ENCODE results near the gene C14orf93. TPM values are rescaled to one million over a fixed set of nuclear protein-coding genes. Genes with fewer than 3 reads are reported as not detected.
A peak's percentile ranks its signal among the peaks of the same experiment; 100 is the strongest.

C14orf93 gene
- total RNA-seq, 5 donors from 2014 or later (not counting 1 experiment from before 2014, with no cell fraction given), result 10.8 to 13.7 (median 12.4) TPM

GRCh38 chr14:22976620-22977433 lies 33.1 kb downstream of the C14orf93 start:
- WGBS (ENCODE audit: insufficient coverage), result 83% methylated on average over 3 of the region's 6 CpGs
- Histone ChIP-seq H3K27me3 (replicated peaks in 1 of 2; ENCODE audit: control insufficient read depth in 2 of 2, extremely low read depth in 1 of 2, insufficient read depth in 2 of 2, low read length in 1 of 2) (peaks cover 0 to 16% of the 10 kb centered on the region in 2 experiments), H3K4me1 (ENCODE audit: control insufficient read depth in 1 of 2, extremely low read depth in 1 of 2, insufficient read depth in 2 of 2, low read length in 2 of 2) (peaks cover 2 to 20% of the 10 kb centered on the region in 2 experiments), H3K4me3 (ENCODE audit: control insufficient read depth in 1 of 2, extremely low read depth in 1 of 2, low read length in 1 of 2) (no peak overlapping the region), H3K36me3 (ENCODE audit: control insufficient read depth in 2 of 2, extremely low read depth in 1 of 2, insufficient read depth in 1 of 2, low read length in 1 of 2) (peaks cover 0 to 2% of the 10 kb centered on the region in 2 donors), H3K27ac (ENCODE audit: low read length) (no peak overlapping the region), H3K9me3 (no peaks in the 10 kb centered on the region)
- DNase-seq (no peak), ATAC-seq (replicated peaks in 1 of 4) (no peak)
- no peaks in the 10 kb centered on the region for H3K27me3 Mint-ChIP-seq
- peaks cover 8 to 11% (median 9%) of the 10 kb centered on the region in 3 donors for H3K4me1 Mint-ChIP-seq
- ChIA-PET CTCF (interaction anchor here (0.5 to 1.6 kb wide), 9 partner anchors 10 to 334 kb away, joined by 3 to 12 read pairs (median 5); no protein-coding TSS in a partner anchor), POLR2A (no interaction called here)
- H3K27ac Mint-ChIP-seq, result peak overlapping the region in 1 of 2 donors; percentile 25
- no peaks in the 10 kb centered on the region for H3K9me3 Mint-ChIP-seq
- no peaks in the 10 kb centered on the region for H3K36me3 Mint-ChIP-seq
- no peak overlapping the region for H3K4me3 Mint-ChIP-seq

- DNase-seq (no peak), ATAC-seq (replicated peaks in 1 of 4) (no peak)
- Histone ChIP-seq H3K27ac (ENCODE audit: low read length) (no peak overlapping the region), H3K36me3 (ENCODE audit: control insufficient read depth in 2 of 2, extremely low read depth in 1 of 2, insufficient read depth in 1 of 2, low read length in 1 of 2) (peaks cover 0 to 2% of the 10 kb centered on the region in 2 donors), H3K9me3 (no peaks in the 10 kb centered on the region), H3K27me3 (replicated peaks in 1 of 2; ENCODE audit: control insufficient read depth in 2 of 2, extremely low read depth in 1 of 2, insufficient read depth in 2 of 2, low read length in 1 of 2) (peaks cover 0 to 4% of the 10 kb centered on the region in 2 experiments), H3K4me3 (ENCODE audit: control insufficient read depth in 1 of 2, extremely low read depth in 1 of 2, low read length in 1 of 2) (no peak overlapping the region), H3K4me1 (ENCODE audit: control insufficient read depth in 1 of 2, extremely low read depth in 1 of 2, insufficient read depth in 2 of 2, low read length in 2 of 2) (no peaks in the 10 kb centered on the region)
- Mint-ChIP-seq H3K36me3 (no peaks in the 10 kb centered on the region), H3K4me3 (no peak overlapping the region), H3K4me1 (peaks cover 2 to 6% (median 3%) of the 10 kb centered on the region in 3 donors), H3K27me3 (no peaks in the 10 kb centered on the region), H3K9me3 (no peaks in the 10 kb centered on the region), H3K27ac (no peak overlapping the region)
- ChIA-PET CTCF (interaction anchor here (0.6 to 1.6 kb wide), 4 partner anchors 9 to 83 kb away, joined by 3 to 4 read pairs (median 4); partner anchors contain the start of gene CDH24 (in 1 of the 2)), POLR2A (interaction anchor here in 1 of 2 donors (0.6 to 0.7 kb wide), 2 partner anchors 17 to 115 kb away, joined by 5 to 13 read pairs; no protein-coding TSS in a partner anchor)
- 95% methylated on average over 6 of the region's 9 CpGs for WGBS (ENCODE audit: insufficient coverage)
Measured at GRCh38 chr14:22974530-22975313, 35.2 kb downstream of the C14orf93 start.

- peaks cover 0 to 2% of the 10 kb centered on the region in 2 donors for H3K36me3 ChIP-seq (ENCODE audit: control insufficient read depth in 2 of 2, extremely low read depth in 1 of 2, insufficient read depth in 1 of 2, low read length in 1 of 2)
- ChIA-PET CTCF (interaction anchor here (0.5 to 3.7 kb wide), 23 partner anchors 9 to 995 kb away, joined by 3 to 23 read pairs (median 3); partner anchors contain the start of genes AJUBA (in 1 of the 2) and CDH24 (in 1 of the 2)), POLR2A (interaction anchor here (0.6 kb wide), 2 partner anchors 10 to 15 kb away, joined by 3 to 4 read pairs; no protein-coding TSS in a partner anchor)
- 75% methylated on average over 5 of the region's 6 CpGs for WGBS (ENCODE audit: insufficient coverage)
- Mint-ChIP-seq H3K4me1 (no peaks in the 10 kb centered on the region), H3K36me3 (peaks cover 3% of the 10 kb centered on the region), H3K9me3 (no peaks in the 10 kb centered on the region), H3K4me3 (no peak overlapping the region), H3K27ac (no peak overlapping the region), H3K27me3 (peaks cover 0 to 2% of the 10 kb centered on the region in 2 donors)
- H3K9me3 ChIP-seq, result no peaks in the 10 kb centered on the region
- H3K4me1 ChIP-seq (ENCODE audit: control insufficient read depth in 1 of 2, extremely low read depth in 1 of 2, insufficient read depth in 2 of 2, low read length in 2 of 2), result no peaks in the 10 kb centered on the region
- DNase-seq (peak in 11 of 35 experiments; percentile 9 to 71 (median 30)), ATAC-seq (replicated peaks in 1 of 4) (peak; percentile 39 to 66 (median 60))
- no peak overlapping the region for H3K27ac ChIP-seq (ENCODE audit: low read length)
- H3K27me3 ChIP-seq (replicated peaks in 1 of 2; ENCODE audit: control insufficient read depth in 2 of 2, extremely low read depth in 1 of 2, insufficient read depth in 2 of 2, low read length in 1 of 2), result peaks cover 0 to 4% of the 10 kb centered on the region in 2 experiments
- H3K4me3 ChIP-seq (ENCODE audit: control insufficient read depth in 1 of 2, extremely low read depth in 1 of 2, low read length in 1 of 2), result no peak overlapping the region
Measured at GRCh38 chr14:22973217-22974032, 36.5 kb downstream of the C14orf93 start.

DNA sequence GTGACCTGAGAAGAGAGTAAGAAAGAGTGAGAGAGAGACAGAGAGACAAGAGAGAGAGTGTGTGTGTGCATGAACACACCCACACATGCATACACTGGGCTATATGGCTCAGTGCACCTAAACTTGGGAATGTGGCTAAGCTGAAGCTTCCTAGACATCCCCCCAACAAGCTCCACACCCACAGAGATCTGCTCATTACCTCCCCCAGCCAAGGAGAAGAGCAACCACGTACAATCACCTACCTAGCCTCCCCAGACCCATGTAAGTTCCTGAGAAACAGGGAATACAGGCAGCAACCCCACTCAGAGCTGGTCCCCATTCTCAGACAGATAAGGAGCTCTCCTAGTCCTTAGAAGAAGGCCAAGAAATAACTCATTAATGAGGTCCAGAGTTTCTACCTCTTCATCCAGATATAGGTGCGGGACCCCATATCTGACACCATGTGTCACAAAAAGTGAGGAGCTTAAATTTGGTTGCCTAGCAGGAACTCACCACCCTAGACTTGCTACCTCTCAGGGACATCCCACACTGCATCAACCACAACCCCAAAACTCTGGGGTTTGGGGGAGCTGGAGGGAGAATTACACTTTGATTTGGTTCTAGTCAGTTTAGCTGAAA lies 37.5 kb downstream of the C14orf93 start:
- no peaks in the 10 kb centered on the region for H3K4me1 Mint-ChIP-seq
- Histone ChIP-seq H3K36me3 (ENCODE audit: control insufficient read depth in 2 of 2, extremely low read depth in 1 of 2, insufficient read depth in 1 of 2, low read length in 1 of 2) (peaks cover 0 to 2% of the 10 kb centered on the region in 2 donors), H3K27ac (ENCODE audit: low read length) (no peak overlapping the region), H3K27me3 (replicated peaks in 1 of 2; ENCODE audit: control insufficient read depth in 2 of 2, extremely low read depth in 1 of 2, insufficient read depth in 2 of 2, low read length in 1 of 2) (peaks cover 0 to 4% of the 10 kb centered on the region in 2 experiments), H3K4me3 (ENCODE audit: control insufficient read depth in 1 of 2, extremely low read depth in 1 of 2, low read length in 1 of 2) (no peak overlapping the region), H3K9me3 (no peaks in the 10 kb centered on the region), H3K4me1 (ENCODE audit: control insufficient read depth in 1 of 2, extremely low read depth in 1 of 2, insufficient read depth in 2 of 2, low read length in 2 of 2) (no peaks in the 10 kb centered on the region)
- ChIA-PET CTCF (interaction anchor here (0.5 to 3.7 kb wide), 28 partner anchors 9 to 994 kb away, joined by 3 to 23 read pairs (median 3); partner anchors contain the start of genes AJUBA (in 2 of the 2), HAUS4 (in 1 of the 2) and PRMT5 (in 1 of the 2)), POLR2A (interaction anchor here (0.6 kb wide), 2 partner anchors 9 to 14 kb away, joined by 3 to 4 read pairs; no protein-coding TSS in a partner anchor)
- no peak for DNase-seq
- H3K27ac Mint-ChIP-seq, result no peak overlapping the region
- peaks cover 0 to 2% of the 10 kb centered on the region in 2 donors for H3K27me3 Mint-ChIP-seq
- H3K4me3 Mint-ChIP-seq, result no peak overlapping the region
- peaks cover 3% of the 10 kb centered on the region for H3K36me3 Mint-ChIP-seq
- ATAC-seq (replicated peaks in 1 of 4), result no peak
- no peaks in the 10 kb centered on the region for H3K9me3 Mint-ChIP-seq
- no CpG with 5 or more reads among the region's 2 CpGs for WGBS (ENCODE audit: insufficient coverage)

DNA sequence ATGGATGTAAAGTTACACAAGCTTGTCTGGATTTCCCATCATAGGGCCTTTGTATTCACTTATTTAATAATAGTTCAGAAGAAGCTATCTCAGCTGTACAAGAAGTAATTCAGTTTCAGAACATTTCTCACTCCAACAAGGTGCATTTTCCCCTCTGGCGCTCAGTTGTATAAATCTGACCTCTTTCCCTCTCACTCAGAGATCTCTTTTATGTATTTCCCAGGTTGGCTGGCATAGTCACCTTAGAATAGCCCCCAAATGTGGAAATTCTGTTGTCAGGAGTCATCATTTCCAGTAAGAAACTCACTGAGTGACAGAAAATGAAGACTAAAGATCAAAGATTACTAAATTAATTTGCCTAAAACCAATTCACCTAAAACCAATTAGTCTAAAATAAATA lies 38.8 kb downstream of the C14orf93 start:
- peaks cover 0 to 5% of the 10 kb centered on the region in 2 experiments for H3K27me3 ChIP-seq (replicated peaks in 1 of 2; ENCODE audit: control insufficient read depth in 2 of 2, extremely low read depth in 1 of 2, insufficient read depth in 2 of 2, low read length in 1 of 2)
- no peaks in the 10 kb centered on the region for H3K9me3 Mint-ChIP-seq
- no peak for ATAC-seq (replicated peaks in 1 of 4)

More for the DNA sequence above, 38.8 kb downstream of the C14orf93 start:
- no peak overlapping the region for H3K27ac Mint-ChIP-seq
- no peak overlapping the region for H3K4me3 ChIP-seq (ENCODE audit: control insufficient read depth in 1 of 2, extremely low read depth in 1 of 2, low read length in 1 of 2)
- ChIA-PET CTCF (interaction anchor here (0.6 to 3.7 kb wide), 12 partner anchors 8 to 893 kb away, joined by 3 to 23 read pairs (median 4); partner anchors contain the start of genes AJUBA (in 1 of the 2) and CDH24 (in 1 of the 2)), POLR2A (interaction anchor here in 1 of 2 donors (0.6 to 0.7 kb wide), 2 partner anchors 15 to 87 kb away, joined by 3 to 4 read pairs; no protein-coding TSS in a partner anchor)
- no peaks in the 10 kb centered on the region for H3K4me1 ChIP-seq (ENCODE audit: control insufficient read depth in 1 of 2, extremely low read depth in 1 of 2, insufficient read depth in 2 of 2, low read length in 2 of 2)
- WGBS (ENCODE audit: insufficient coverage), result no CpG with 5 or more reads among the region's 1 CpG
- H3K36me3 Mint-ChIP-seq, result peaks cover 3% of the 10 kb centered on the region
- H3K4me1 Mint-ChIP-seq, result no peaks in the 10 kb centered on the region
- DNase-seq, result no peak
- peaks cover 0 to 2% of the 10 kb centered on the region in 2 donors for H3K27me3 Mint-ChIP-seq
- H3K36me3 ChIP-seq (ENCODE audit: control insufficient read depth in 2 of 2, extremely low read depth in 1 of 2, insufficient read depth in 1 of 2, low read length in 1 of 2), result peaks cover 0 to 2% of the 10 kb centered on the region in 2 donors
- H3K9me3 ChIP-seq, result no peaks in the 10 kb centered on the region
- no peak overlapping the region for H3K27ac ChIP-seq (ENCODE audit: low read length)
- no peak overlapping the region for H3K4me3 Mint-ChIP-seq

Measured in T-cell (primary cell).